ENCODE data around the gene TESMIN.

DNA sequence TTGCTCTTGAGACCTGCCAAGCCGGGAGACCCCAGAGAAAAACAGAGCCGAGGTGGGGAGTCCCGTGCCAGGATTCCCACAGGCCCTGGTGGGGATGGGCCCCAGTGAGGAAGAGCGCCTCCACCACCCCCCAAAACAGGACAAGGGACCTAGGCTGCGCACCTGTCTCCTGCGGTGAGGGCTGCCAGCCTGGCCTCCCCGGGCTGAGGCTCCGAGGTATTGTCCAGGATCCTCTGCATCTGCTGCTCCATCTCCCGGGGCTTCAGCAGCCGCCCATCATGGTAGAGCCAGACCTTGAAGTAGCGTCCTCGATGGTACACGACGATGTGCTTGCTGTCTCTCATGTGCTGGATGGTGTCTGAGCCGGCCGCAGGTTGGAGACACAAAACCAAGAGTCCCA, 33.3 kb upstream of the TESMIN start:
- TF ChIP-seq, protein P1, sequence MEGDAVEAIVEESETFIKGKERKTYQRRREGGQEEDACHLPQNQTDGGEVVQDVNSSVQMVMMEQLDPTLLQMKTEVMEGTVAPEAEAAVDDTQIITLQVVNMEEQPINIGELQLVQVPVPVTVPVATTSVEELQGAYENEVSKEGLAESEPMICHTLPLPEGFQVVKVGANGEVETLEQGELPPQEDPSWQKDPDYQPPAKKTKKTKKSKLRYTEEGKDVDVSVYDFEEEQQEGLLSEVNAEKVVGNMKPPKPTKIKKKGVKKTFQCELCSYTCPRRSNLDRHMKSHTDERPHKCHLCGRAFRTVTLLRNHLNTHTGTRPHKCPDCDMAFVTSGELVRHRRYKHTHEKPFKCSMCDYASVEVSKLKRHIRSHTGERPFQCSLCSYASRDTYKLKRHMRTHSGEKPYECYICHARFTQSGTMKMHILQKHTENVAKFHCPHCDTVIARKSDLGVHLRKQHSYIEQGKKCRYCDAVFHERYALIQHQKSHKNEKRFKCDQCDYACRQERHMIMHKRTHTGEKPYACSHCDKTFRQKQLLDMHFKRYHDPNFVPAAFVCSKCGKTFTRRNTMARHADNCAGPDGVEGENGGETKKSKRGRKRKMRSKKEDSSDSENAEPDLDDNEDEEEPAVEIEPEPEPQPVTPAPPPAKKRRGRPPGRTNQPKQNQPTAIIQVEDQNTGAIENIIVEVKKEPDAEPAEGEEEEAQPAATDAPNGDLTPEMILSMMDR (IDR thresholded peaks at IDR 0.05 in 4 of 5, conservative IDR thresholded peaks at IDR 0.05 in 1 of 5) = no peak
- TF ChIP-seq POLR2A (IDR thresholded peaks at IDR 0.05) = no peak
